Stimulated activated CD8-positive, alpha-beta memory T cell treated with anti-CD3 and anti-CD28 coated beads, Interleukin-12 subunit alpha, Interleukin-12 subunit beta, amount 100 ng/mL, for 24 hours (primary cell): ENCODE results near the gene TRIM44.
"Not testable (repeated sequence)": the region's sequence is repeated elsewhere in the genome, so short reads cannot be mapped to it uniquely, and the experiment has no call there.

ENCODE experiments used
- DNase-seq: peaks from one replicate; pipeline ENCODE4 v3.0.0-alpha.2; 2020; ENCODE audit errors: extremely low read depth

Gene TRIM44

DNA sequence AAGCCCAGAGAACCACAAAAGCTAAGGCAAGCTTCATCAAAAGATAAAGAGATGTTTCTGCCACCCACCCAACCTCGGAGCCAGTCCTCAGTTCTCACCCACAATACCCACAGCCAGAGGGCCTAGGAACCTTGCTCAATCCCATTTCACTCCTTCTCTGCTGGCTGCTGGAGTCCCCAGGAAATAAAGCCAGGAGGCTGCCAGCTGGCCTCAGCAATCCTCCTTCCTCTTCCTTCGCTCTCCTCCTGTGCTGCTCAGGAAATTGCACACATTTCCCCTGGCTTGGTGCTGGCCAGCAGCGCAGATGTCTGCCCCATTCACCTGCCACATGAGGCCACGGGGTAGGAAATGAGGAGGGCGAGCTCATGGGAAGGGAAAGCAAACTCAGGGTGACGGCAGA, 189.5 kb downstream of the TRIM44 start:
- DNase-seq = no peak

DNA sequence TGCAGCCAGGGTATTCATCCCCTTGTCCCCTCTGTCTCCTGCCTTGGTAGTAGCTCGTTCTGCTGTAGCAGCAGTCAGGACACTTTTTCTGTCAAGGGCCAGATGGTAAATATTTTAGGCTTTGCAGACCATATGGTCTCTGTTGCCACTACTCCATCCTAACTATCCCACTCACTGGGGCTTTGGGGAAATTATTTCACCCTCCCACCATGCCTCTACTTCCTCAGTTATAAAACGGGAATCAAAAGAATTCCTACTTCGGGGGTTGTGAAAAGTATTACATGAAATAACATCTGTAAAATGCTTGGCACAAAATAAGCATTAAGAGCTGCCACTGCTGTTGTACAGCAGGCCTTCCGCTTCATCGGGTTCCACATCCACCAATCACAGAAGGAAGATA, 191.4 kb downstream of the TRIM44 start:
- DNase-seq = no peak

DNA sequence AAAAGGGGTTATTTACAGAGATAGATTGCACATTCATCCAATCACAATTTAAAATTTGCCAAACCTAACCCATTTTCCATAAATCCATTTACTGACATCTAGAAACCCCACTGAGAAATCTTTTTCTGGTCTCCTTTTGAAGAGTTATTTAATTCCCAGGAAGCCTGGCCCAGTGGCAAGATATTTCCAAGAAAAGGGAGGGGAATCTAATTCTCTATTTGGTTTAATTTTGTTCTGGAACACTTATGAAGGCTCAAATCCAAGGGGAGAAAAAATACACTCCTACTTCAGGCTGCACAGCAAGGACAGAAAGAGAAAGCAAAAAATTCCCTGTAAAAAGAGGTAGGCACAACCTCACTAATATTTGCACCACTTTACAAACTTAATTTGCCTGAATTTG, 193.1 kb downstream of the TRIM44 start:
- no peak for DNase-seq

DNA sequence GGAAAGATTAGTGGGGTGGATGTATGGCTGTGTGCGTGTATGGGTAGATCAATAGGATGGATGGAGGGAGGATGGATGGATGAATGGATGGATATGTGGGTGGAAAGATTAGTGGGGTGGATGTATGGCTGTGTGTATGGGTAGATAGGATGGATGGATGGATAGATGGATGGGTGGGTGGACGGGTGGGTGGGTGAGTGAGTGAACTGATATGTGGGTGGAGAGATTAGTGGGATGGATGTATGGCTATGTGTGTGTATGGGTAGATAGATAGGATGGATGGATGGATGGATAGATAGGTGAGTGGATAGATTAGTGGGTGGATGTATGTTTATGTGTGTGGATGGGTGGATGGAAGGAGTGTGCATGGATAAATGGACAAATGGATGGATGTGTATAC, 193.7 kb downstream of the TRIM44 start:
- no peak for DNase-seq

DNA sequence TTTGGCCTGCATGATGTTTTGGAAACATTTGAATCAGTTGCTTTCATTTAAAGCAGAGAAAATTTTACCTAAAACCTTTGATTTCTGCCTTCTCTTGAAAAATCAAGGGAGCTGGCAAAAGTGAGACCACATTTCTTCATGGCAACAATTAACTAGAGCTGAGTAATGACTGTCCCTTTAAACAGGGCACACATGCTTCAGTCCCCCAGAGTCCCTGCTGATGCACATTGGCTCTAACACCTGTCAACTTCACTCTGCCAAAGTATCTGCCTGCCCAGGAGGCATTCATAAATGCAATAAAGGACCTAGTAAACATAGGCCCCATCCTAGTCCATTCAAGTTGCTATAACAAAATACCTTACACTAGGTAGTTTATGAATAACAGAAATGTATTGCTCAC, 194.2 kb downstream of the TRIM44 start:
- no peak for DNase-seq

DNA sequence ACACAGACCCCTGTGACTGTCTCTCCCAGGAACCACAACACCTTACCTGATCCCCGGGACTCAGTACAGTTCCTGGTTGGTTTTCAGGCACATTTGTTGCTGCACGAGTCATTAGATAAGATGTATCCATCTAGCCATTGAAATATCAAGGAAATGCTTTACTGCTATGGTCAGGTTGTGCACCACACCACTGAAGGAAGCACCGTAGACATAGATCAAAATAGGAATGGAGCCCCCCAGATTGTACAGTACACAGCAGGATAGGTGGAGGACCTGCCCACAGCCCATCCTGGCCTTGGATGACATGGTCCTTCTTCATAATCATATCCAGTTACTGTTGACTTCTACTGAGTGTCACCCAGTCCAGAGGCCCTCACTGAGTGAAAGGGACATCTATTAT, 195.3 kb downstream of the TRIM44 start:
- DNase-seq = no peak

DNA sequence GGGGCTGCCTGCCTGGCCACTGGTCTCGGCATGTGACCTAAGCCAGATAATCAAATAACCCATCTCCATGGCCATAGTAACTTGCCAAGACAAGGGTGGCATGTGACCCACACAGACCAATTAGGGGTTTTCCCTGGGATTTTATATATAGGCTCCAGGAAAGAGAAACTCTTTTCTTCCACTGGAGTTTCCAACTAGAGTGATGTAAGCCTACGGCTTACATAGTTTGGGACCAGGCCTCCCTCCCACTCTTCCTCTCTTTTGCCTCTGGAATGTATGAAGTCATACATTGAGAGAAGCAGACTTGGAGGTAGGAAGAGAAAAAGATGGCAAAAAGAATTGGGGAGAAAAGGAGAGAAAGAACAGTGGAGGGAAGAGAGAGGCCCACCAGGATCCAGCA, 196.7 kb downstream of the TRIM44 start:
- DNase-seq = no peak

DNA sequence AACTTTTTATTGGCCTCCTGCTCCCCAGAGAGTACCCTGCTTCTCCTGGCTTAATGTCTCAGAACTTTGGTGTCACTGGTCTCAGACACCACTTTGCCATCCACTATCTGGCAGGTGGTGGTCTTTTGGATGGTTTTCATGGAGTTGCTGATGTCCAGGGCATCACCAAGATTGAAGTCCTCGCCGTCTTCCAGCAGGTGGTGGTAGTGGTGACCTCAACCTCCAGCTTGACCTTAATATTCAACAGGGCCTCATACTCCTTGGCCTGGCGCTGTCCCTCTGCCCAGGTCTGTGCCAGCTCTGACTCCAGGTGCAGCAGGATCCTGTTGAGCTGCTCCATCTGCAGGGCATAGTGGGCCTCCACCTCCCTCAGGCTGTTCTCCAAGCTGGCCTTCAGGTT, 197.6 kb downstream of the TRIM44 start:
- DNase-seq = not testable (repeated sequence)

DNA sequence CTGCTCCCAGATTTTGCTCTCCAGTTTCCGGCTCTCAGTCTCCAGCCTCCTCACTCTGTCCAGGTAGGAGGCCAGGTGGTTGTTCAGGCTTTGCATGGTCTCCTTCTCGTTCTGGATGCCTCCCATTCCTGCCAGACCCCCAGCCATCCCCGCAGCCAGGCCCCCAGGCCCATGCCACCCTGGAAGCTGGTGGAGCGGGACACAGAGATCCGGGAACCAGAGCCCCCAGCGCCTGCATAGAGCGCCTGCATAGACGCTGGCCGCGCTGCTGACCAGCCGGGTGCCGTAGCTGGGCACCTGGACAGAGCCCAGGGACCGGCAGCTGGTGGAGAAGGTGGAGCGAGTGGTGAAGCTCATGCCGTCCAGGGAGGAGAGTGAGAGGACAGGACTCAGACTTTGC, 198.6 kb downstream of the TRIM44 start:
- no peak for DNase-seq

DNA sequence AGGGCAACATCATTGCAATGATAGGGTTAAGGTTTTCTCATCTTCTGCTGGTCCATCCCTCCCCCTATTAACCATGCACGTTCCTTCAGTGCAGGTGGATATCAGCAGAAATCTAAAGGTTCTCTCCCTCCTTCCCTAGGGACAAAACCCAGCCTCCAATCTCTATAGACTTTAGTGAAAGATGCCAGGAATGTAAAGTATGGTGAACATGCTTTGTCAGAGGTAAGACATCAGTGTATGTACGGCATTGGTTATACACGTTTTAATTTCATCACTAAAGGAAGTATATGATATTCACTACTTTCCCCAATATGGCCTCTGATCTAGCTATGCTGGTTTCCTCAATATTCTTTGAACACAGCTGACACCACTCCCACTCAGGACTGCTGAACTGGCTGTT, 200.1 kb downstream of the TRIM44 start:
- DNase-seq = no peak

DNA sequence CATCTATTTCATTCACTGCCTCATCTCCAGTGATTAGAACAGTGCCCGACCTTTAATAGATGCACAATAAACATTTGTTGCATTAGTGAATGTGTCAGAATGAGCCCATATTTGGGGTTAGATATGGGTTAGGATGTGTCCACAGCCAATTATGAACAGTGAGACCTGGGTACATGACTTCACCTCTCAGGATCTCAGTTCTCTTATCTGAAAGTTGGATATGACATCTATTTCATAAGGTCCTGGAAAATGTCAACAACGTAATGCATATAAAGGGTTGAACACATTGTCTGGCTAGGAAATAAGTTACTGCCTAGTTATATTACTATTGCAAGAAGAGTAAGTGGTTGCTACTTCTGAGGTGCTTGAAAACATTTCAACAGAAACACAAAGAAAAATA, 201.6 kb downstream of the TRIM44 start:
- DNase-seq = no peak

DNA sequence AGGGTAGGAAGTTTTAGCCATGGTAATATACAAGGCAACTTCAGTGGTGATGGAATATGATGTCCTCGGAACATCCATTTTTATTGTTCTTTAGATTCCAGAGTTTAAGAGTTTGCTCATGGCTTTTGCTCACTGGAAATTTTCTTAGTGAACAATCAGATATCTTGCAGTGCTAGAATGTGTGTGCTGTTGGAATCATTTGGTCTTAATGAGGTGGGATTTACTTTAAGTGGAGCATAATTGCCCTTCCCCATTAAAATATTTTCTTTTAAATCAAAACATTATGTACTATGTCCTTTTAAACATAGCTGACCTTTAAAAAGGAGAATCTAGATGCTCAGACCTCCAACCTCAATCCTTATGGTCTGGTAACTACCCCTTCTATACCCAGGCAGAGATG, 204.0 kb downstream of the TRIM44 start:
- no peak for DNase-seq
